Panc1 (cell line): ENCODE results near the gene SNPH. TPM values are rescaled to one million over a fixed set of nuclear protein-coding genes. Genes with fewer than 3 reads are reported as not detected.

Experiments
- ATAC-seq: fragments of 200-7000 bp; cut with Tn5 transposase; 2 replicates; pipeline ENCODE4 v1.9.1; 2020; ENCODE audit warnings: mild to moderate bottlenecking, moderate library complexity
- BruUV-seq: library from RNA; stranded (reverse); fragments of 400-500 nt; replicated peaks from 2 replicates; lab custom pipeline; 2021; lab: Mats Ljungman, UMichigan
- CTCF ChIA-PET: fragments of 300-600 bp; sonication (Branson Sonifier 250); formaldehyde crosslinking; loops from one replicate; lab custom pipeline; 2022; ENCODE audit warnings: antibody characterized with exemption; lab: Charles Lee
- POLR2A ChIA-PET: fragments of 300-600 bp; sonication (Branson Sonifier 250); formaldehyde crosslinking; loops from one replicate; lab custom pipeline; 2022; ENCODE audit warnings: antibody characterized with exemption; lab: Charles Lee
- DNase-seq: peaks from one replicate; pipeline ENCODE4 v3.0.0-alpha.2; 2010; ENCODE audit warnings: low read depth, low spot score
- H3K27ac ChIP-seq: 2 replicates; pipeline ENCODE4 v1.5.1; 2011; ENCODE audit warnings: mild to moderate bottlenecking, low read length, inconsistent platforms
- H3K27me3 ChIP-seq: fragments of 200-500 bp; sonication (Bioruptor generic); 2 replicates; pipeline ENCODE4 v1.6.0; 2014; ENCODE audit warnings: low read length, inconsistent platforms; ENCODE audit not compliant: control insufficient read depth, insufficient read depth
- H3K36me3 ChIP-seq: fragments of 200-500 bp; sonication (Bioruptor generic); 2 replicates; pipeline ENCODE4 v1.5.1; 2014; ENCODE audit warnings: inconsistent platforms, mild to moderate bottlenecking, low read length, moderate library complexity; ENCODE audit not compliant: control insufficient read depth, insufficient read depth
- H3K4me1 ChIP-seq: 2 replicates; pipeline ENCODE4 v1.5.1; 2011; ENCODE audit warnings: inconsistent platforms, mild to moderate bottlenecking, low read length, moderate library complexity; ENCODE audit not compliant: control insufficient read depth, insufficient read depth
- H3K4me3 ChIP-seq, 2 experiments: 2 replicates each; pipeline ENCODE4 v1.5.1; 2011 to 2012; ENCODE audit warnings: low read depth in 2 of 2, low read length in 2 of 2, mild to moderate bottlenecking in 2 of 2, inconsistent platforms in 1 of 2, moderate library complexity in 1 of 2
- H3K9me3 ChIP-seq: fragments of 200-500 bp; sonication (Bioruptor generic); 2 replicates; pipeline ENCODE4 v1.5.1; 2014; ENCODE audit warnings: low read depth, mild to moderate bottlenecking, inconsistent platforms, low read length, moderate library complexity; ENCODE audit not compliant: control insufficient read depth, insufficient read depth
- CTCF ChIP-seq: fragments of 450-650 bp; IDR thresholded peaks from 2 replicates; pipeline ENCODE4 v1.5.1; 2017; ENCODE audit warnings: mild to moderate bottlenecking
- POLR2AphosphoS5 ChIP-seq: IDR thresholded peaks from 2 replicates; pipeline ENCODE4 v1.6.1; 2012; ENCODE audit warnings: mild to moderate bottlenecking, low read depth, low read length, moderate library complexity
- REST ChIP-seq, 2 experiments: IDR thresholded peaks; 2 replicates each; pipeline ENCODE4 v1.6.1; 2011 to 2012; ENCODE audit warnings: low read depth in 2 of 2, control low read depth in 1 of 2, low read length in 1 of 2, mild to moderate bottlenecking in 1 of 2, moderate library complexity in 1 of 2; ENCODE audit not compliant: insufficient read depth in 1 of 2
- SIN3A ChIP-seq: IDR thresholded peaks from 2 replicates; pipeline ENCODE4 v1.6.1; 2012; ENCODE audit warnings: low read depth, mild to moderate bottlenecking, low read length, moderate library complexity, borderline replicate concordance; ENCODE audit not compliant: insufficient read depth
- TCF7L2 ChIP-seq: IDR thresholded peaks from 2 replicates; pipeline ENCODE4 v1.6.1; 2011; ENCODE audit warnings: mild to moderate bottlenecking, low read depth, low read length, inconsistent platforms
- in situ Hi-C: cut with HindIII; loops from 2 replicates; pipeline ENCODE4 v1.10.0; 2016; ENCODE audit warnings: low sequenced_read_pairs, low pct_unique_long_range_greater_than_20kb
- intact Hi-C: fragments of 100-400 bp; cut with micrococcal nuclease; formaldehyde crosslinking; loops from one replicate; pipeline ENCODE4 v1.10.0; 2022; ENCODE audit not compliant: unreplicated experiment
- total RNA-seq: library from RNA; stranded (reverse); gene quantifications from one replicate; pipeline ENCODE4 v1.2.1, GENCODE V29; 2021; ENCODE audit not compliant: unreplicated experiment

Gene SNPH
- total RNA-seq, 1 experiment from 2014 or later = 6.4 TPM

GRCh38 chr20:1254254-1254653, 11.8 kb upstream of the SNPH start:
- Histone ChIP-seq H3K27me3 (peaks cover 2% of the 10 kb centered on the region; the same call in 1 of the 2 replicates), H3K36me3 (no peaks in the 10 kb centered on the region), H3K9me3 (no peaks in the 10 kb centered on the region), H3K4me1 (no peaks in the 10 kb centered on the region), H3K4me3 (no peak overlapping the region), H3K27ac (no peak overlapping the region)
- BruUV-seq = no TSS peak
- ChIA-PET POLR2A (no interaction called here), CTCF (no interaction called here)
- ATAC-seq (no peak), DNase-seq (no peak)
- TF ChIP-seq POLR2AphosphoS5 (no peak), SIN3A (no peak), REST (IDR thresholded peaks at IDR 0.05; ENCODE audit: insufficient read depth in 1 of 2, low read depth in 2 of 2, low read length in 1 of 2) (no peak), TCF7L2 (no peak), CTCF (no peak)
- in situ Hi-C loops (no loop called here), intact Hi-C loops (no loop called here)

- Histone ChIP-seq H3K27me3 (peaks cover 2% of the 10 kb centered on the region; the same call in 1 of the 2 replicates), H3K9me3 (no peaks in the 10 kb centered on the region), H3K27ac (no peak overlapping the region), H3K4me3 (no peak overlapping the region), H3K36me3 (no peaks in the 10 kb centered on the region), H3K4me1 (no peaks in the 10 kb centered on the region)
- in situ Hi-C loops (no loop called here), intact Hi-C loops (no loop called here)
- no peak for TF ChIP-seq CTCF
- no peak for TF ChIP-seq REST (IDR thresholded peaks at IDR 0.05; ENCODE audit: insufficient read depth in 1 of 2, low read depth in 2 of 2, low read length in 1 of 2)
- no peak for ATAC-seq
- ChIA-PET POLR2A (no interaction called here), CTCF (no interaction called here)
- DNase-seq = no peak
- BruUV-seq = no TSS peak
These were observed 10.4 kb upstream of the SNPH start for GRCh38 chr20:1255675-1256074.
